Measurements from ENCODE around the gene RIMBP2. TPM values are rescaled to one million over a fixed set of nuclear protein-coding genes. Genes with fewer than 3 reads are reported as not detected.

Gene RIMBP2
- total RNA-seq, 1 experiment from 2014 or later, result 0.95 TPM

- Histone ChIP-seq H3K27me3 (replicated peaks; ENCODE audit: insufficient read depth, low read depth, low read length, poor library complexity) (no peaks in the 10 kb centered on the region), H3K9me3 (ENCODE audit: low read depth, low read length, poor library complexity, severe bottlenecking) (no peaks in the 10 kb centered on the region), H3K4me3 (ENCODE audit: low read depth, low read length, poor library complexity, severe bottlenecking) (no peak overlapping the region), H3K36me3 (ENCODE audit: insufficient read depth, low read length, poor library complexity, severe bottlenecking) (no peaks in the 10 kb centered on the region), H3K27ac (ENCODE audit: low read depth, low read length, poor library complexity, severe bottlenecking) (no peak overlapping the region), H3K4me1 (ENCODE audit: insufficient read depth, low read length, poor library complexity, severe bottlenecking) (no peaks in the 10 kb centered on the region)
- CTCF ChIA-PET, result no interaction called here
- no peak for DNase-seq (ENCODE audit: low spot score)
- intact Hi-C loops (cut with micrococcal nuclease; ENCODE audit: unreplicated experiment), result no loop called here
- no TSS peak for BruUV-seq (replicated peaks)
- TF ChIP-seq EZH2 (IDR thresholded peaks at IDR 0.05; ENCODE audit: borderline replicate concordance, low read depth, low read length, poor library complexity, severe bottlenecking), result no peak
- TF ChIP-seq, protein P1, sequence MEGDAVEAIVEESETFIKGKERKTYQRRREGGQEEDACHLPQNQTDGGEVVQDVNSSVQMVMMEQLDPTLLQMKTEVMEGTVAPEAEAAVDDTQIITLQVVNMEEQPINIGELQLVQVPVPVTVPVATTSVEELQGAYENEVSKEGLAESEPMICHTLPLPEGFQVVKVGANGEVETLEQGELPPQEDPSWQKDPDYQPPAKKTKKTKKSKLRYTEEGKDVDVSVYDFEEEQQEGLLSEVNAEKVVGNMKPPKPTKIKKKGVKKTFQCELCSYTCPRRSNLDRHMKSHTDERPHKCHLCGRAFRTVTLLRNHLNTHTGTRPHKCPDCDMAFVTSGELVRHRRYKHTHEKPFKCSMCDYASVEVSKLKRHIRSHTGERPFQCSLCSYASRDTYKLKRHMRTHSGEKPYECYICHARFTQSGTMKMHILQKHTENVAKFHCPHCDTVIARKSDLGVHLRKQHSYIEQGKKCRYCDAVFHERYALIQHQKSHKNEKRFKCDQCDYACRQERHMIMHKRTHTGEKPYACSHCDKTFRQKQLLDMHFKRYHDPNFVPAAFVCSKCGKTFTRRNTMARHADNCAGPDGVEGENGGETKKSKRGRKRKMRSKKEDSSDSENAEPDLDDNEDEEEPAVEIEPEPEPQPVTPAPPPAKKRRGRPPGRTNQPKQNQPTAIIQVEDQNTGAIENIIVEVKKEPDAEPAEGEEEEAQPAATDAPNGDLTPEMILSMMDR (conservative IDR thresholded peaks at IDR 0.05; ENCODE audit: low read depth, low read length), result no peak
- POLR2A ChIA-PET (ENCODE audit: low non-redundant PET), result no interaction called here
Observed at GRCh38 chr12:130434560-130434959, 281.5 kb downstream of the RIMBP2 start.

DNA sequence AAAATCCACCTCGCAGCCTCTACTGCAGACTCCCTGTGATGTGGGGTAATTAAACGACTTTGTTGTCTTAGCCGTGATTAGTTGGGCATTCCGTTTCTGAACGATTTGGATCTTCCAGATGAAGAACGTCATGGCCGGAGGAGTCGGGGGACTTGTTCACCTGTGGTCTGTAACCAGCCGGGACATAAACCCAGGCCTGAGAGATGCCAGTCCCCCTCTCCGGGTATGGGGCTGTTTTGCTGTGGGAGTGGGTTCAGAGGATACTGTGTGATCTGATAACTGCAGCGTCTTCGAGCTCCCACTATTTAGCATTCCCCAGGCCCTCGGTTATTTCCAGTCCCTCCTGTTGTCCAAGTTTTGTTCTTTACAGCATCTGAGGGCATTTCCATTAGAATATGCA is 282.3 kb downstream of the RIMBP2 start:
- no peak for DNase-seq (ENCODE audit: low spot score)
- no peaks in the 10 kb centered on the region for H3K27me3 ChIP-seq (replicated peaks; ENCODE audit: insufficient read depth, low read depth, low read length, poor library complexity)
- TF ChIP-seq, protein P1 (conservative IDR thresholded peaks at IDR 0.05; ENCODE audit: low read depth, low read length), result no peak
- TF ChIP-seq EZH2 (IDR thresholded peaks at IDR 0.05; ENCODE audit: borderline replicate concordance, low read depth, low read length, poor library complexity, severe bottlenecking), result no peak
- POLR2A ChIA-PET (ENCODE audit: low non-redundant PET), result no interaction called here
- no peaks in the 10 kb centered on the region for H3K4me1 ChIP-seq (ENCODE audit: insufficient read depth, low read length, poor library complexity, severe bottlenecking)
- no peak overlapping the region for H3K4me3 ChIP-seq (ENCODE audit: low read depth, low read length, poor library complexity, severe bottlenecking)
- H3K9me3 ChIP-seq (ENCODE audit: low read depth, low read length, poor library complexity, severe bottlenecking), result no peaks in the 10 kb centered on the region
- no peaks in the 10 kb centered on the region for H3K36me3 ChIP-seq (ENCODE audit: insufficient read depth, low read length, poor library complexity, severe bottlenecking)
- intact Hi-C loops (cut with micrococcal nuclease; ENCODE audit: unreplicated experiment), result no loop called here
- no TSS peak for BruUV-seq (replicated peaks)
- CTCF ChIA-PET, result no interaction called here
- no peak overlapping the region for H3K27ac ChIP-seq (ENCODE audit: low read depth, low read length, poor library complexity, severe bottlenecking)

DNA sequence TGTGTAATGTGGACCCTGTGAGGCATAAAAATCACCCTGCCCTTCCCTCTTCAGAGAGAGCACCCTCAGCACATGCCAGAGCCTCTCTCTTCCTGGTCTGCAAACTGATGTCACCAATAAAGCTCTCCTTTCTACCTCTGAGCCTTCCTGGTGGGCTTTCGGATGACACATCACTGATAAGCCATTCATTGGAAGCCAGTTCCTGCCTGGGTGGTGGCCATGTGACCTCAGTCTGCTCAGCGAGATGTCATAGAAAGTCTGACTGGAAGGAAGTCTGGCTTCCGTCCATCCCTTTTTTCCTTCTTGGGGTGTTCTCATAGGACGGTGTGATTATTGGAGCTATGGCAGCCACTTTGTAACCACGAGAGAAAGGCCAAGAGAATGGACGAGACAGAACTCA is 282.7 kb downstream of the RIMBP2 start:
- Histone ChIP-seq H3K4me3 (ENCODE audit: low read depth, low read length, poor library complexity, severe bottlenecking) (no peak overlapping the region), H3K4me1 (ENCODE audit: insufficient read depth, low read length, poor library complexity, severe bottlenecking) (no peaks in the 10 kb centered on the region), H3K27ac (ENCODE audit: low read depth, low read length, poor library complexity, severe bottlenecking) (no peak overlapping the region), H3K27me3 (replicated peaks; ENCODE audit: insufficient read depth, low read depth, low read length, poor library complexity) (no peaks in the 10 kb centered on the region), H3K36me3 (ENCODE audit: insufficient read depth, low read length, poor library complexity, severe bottlenecking) (no peaks in the 10 kb centered on the region), H3K9me3 (ENCODE audit: low read depth, low read length, poor library complexity, severe bottlenecking) (no peaks in the 10 kb centered on the region)
- ChIA-PET POLR2A (ENCODE audit: low non-redundant PET) (no interaction called here), CTCF (no interaction called here)
- TF ChIP-seq EZH2 (IDR thresholded peaks at IDR 0.05; ENCODE audit: borderline replicate concordance, low read depth, low read length, poor library complexity, severe bottlenecking), result no peak
- TF ChIP-seq, protein P1 (conservative IDR thresholded peaks at IDR 0.05; ENCODE audit: low read depth, low read length), result no peak
- DNase-seq (ENCODE audit: low spot score), result no peak
- intact Hi-C loops (cut with micrococcal nuclease; ENCODE audit: unreplicated experiment), result no loop called here
- BruUV-seq (replicated peaks), result no TSS peak
